Umbilical cord (tissue), 2 donors: ENCODE data around the gene GSS. TPM values are rescaled to one million over a fixed set of nuclear protein-coding genes. Genes with fewer than 3 reads are reported as not detected.
A peak's percentile ranks its signal among the peaks of the same experiment; 100 is the strongest.
"Not testable (repeated sequence)": the region's sequence is repeated elsewhere in the genome, so short reads cannot be mapped to it uniquely, and the experiment has no call there.

ENCODE experiments used
- DNase-seq: peaks from one replicate; pipeline ENCODE4 v3.0.0-alpha.2; 2015; ENCODE audit warnings: low spot score
- total RNA-seq: library from RNA; depleted of rRNA; stranded (reverse); fragments of >200 nt; gene quantifications from one replicate; pipeline ENCODE4 v1.2.3, GENCODE V29; 2014; ENCODE audit warnings: low replicate concordance; ENCODE audit not compliant: insufficient read depth

Gene GSS
- total RNA-seq, 1 donor from 2014 or later = 39.5 TPM

- DNase-seq = peak; percentile 94
These were observed 47.8 kb downstream of the GSS start for GRCh38 chr20:34907616-34908469.

- DNase-seq = no peak
These were observed 51.4 kb downstream of the GSS start for GRCh38 chr20:34904202-34904621.

GRCh38 chr20:34898731-34899130 is 56.9 kb downstream of the GSS start:
- not testable (repeated sequence) for DNase-seq

GRCh38 chr20:34898129-34898528 is 57.5 kb downstream of the GSS start:
- DNase-seq = not testable (repeated sequence)

- DNase-seq = peak; percentile 72
These were observed 59.5 kb downstream of the GSS start for GRCh38 chr20:34896086-34896621.

GRCh38 chr20:34895465-34895864 is 60.1 kb downstream of the GSS start:
- no peak for DNase-seq

GRCh38 chr20:34894723-34895122 is 60.9 kb downstream of the GSS start:
- no peak for DNase-seq

- DNase-seq = no peak
These were observed 62.9 kb downstream of the GSS start for GRCh38 chr20:34892671-34893070.

- DNase-seq = peak; percentile 32
These were observed 64.2 kb downstream of the GSS start for GRCh38 chr20:34891166-34892062.

GRCh38 chr20:34888468-34888867 is 67.1 kb downstream of the GSS start:
- no peak for DNase-seq

- DNase-seq = no peak
These were observed 68.6 kb downstream of the GSS start for GRCh38 chr20:34887023-34887422.

GRCh38 chr20:34886122-34886521 is 69.5 kb downstream of the GSS start:
- no peak for DNase-seq

- DNase-seq = no peak
These were observed 71.3 kb downstream of the GSS start for GRCh38 chr20:34884260-34884659.

GRCh38 chr20:34883809-34884208 is 71.8 kb downstream of the GSS start:
- DNase-seq = no peak

- DNase-seq = no peak
These were observed 72.4 kb downstream of the GSS start for GRCh38 chr20:34883087-34883688.

GRCh38 chr20:34881689-34882088 is 73.9 kb downstream of the GSS start:
- no peak for DNase-seq

GRCh38 chr20:34880971-34881370 is 74.6 kb downstream of the GSS start:
- DNase-seq = not testable (repeated sequence)

GRCh38 chr20:34880215-34880850 is 75.3 kb downstream of the GSS start:
- no peak for DNase-seq
